IMR-90 (cell line): ENCODE results near the gene FMN2. TPM values are rescaled to one million over a fixed set of nuclear protein-coding genes. Genes with fewer than 3 reads are reported as not detected.

Experiments
- ATAC-seq: fragments of 200-7000 bp; cut with Tn5 transposase; 2 replicates; pipeline ENCODE4 v1.9.1; 2020; ENCODE audit warnings: low read depth, mild to moderate bottlenecking, moderate library complexity
- BruUV-seq: library from RNA; stranded (reverse); fragments of 400-500 nt; replicated peaks from 2 replicates; lab custom pipeline; 2021; lab: Mats Ljungman, UMichigan
- CTCF ChIA-PET: fragments of 300-600 bp; formaldehyde crosslinking; extraction: SDS; loops from one replicate; lab custom pipeline; 2021; ENCODE audit warnings: antibody characterized with exemption; lab: Yijun Ruan, JAX
- POLR2A ChIA-PET: fragments of 300-600 bp; sonication (Branson Sonifier 250); formaldehyde crosslinking; loops from one replicate; lab custom pipeline; 2022; ENCODE audit warnings: antibody characterized with exemption; ENCODE audit not compliant: unreplicated experiment; lab: Charles Lee
- DNase-seq: peaks from one replicate; pipeline ENCODE4 v3.0.0; 2013
- H2AFZ ChIP-seq: replicated peaks from 2 replicates; pipeline ENCODE3; 2013; ENCODE audit warnings: low read length, mild to moderate bottlenecking; ENCODE audit not compliant: poor library complexity
- H2AK5ac ChIP-seq: 2 replicates; pipeline ENCODE4 v1.6.1; 2013; ENCODE audit warnings: low read depth, low read length, inconsistent platforms
- H2AK9ac ChIP-seq: replicated peaks from 2 replicates; pipeline ENCODE3; 2013; ENCODE audit warnings: mild to moderate bottlenecking, low read depth, low read length, moderate library complexity; ENCODE audit not compliant: poor library complexity
- H2BK120ac ChIP-seq: 2 replicates; pipeline ENCODE4 v1.6.1; 2013; ENCODE audit warnings: low read depth, low read length, inconsistent platforms
- H2BK15ac ChIP-seq: 3 replicates; pipeline ENCODE4 v1.6.1; 2013; ENCODE audit warnings: low read depth, low read length, inconsistent platforms
- H2BK20ac ChIP-seq: 2 replicates; pipeline ENCODE4 v1.6.1; 2013; ENCODE audit warnings: low read depth, mild to moderate bottlenecking, inconsistent platforms, low read length, moderate library complexity
- H2BK5ac ChIP-seq: 2 replicates; pipeline ENCODE4 v1.6.1; 2013; ENCODE audit warnings: mild to moderate bottlenecking, low read depth, low read length, inconsistent platforms; ENCODE audit not compliant: poor library complexity, severe bottlenecking
- H3K14ac ChIP-seq: replicated peaks from 2 replicates; pipeline ENCODE4 v1.6.1; 2013; ENCODE audit warnings: low read depth, low read length, inconsistent platforms
- H3K18ac ChIP-seq: 2 replicates; pipeline ENCODE4 v1.6.1; 2013; ENCODE audit warnings: low read depth, low read length, control low read depth
- H3K23ac ChIP-seq: 2 replicates; pipeline ENCODE4 v1.6.1; 2013; ENCODE audit warnings: low read depth, low read length, inconsistent platforms
- H3K27ac ChIP-seq: 2 replicates; pipeline ENCODE4 v1.5.1; 2013; ENCODE audit warnings: mild to moderate bottlenecking, control low read depth, low read length; ENCODE audit not compliant: insufficient read depth
- H3K27me3 ChIP-seq: 2 replicates; pipeline ENCODE4 v1.6.1; 2013; ENCODE audit warnings: low read length; ENCODE audit not compliant: control insufficient read depth, insufficient read depth
- H3K36me3 ChIP-seq: 2 replicates; pipeline ENCODE4 v1.6.1; 2013; ENCODE audit warnings: low read length, mixed read lengths; ENCODE audit not compliant: control insufficient read depth, insufficient read depth
- H3K4ac ChIP-seq: 2 replicates; pipeline ENCODE4 v1.6.1; 2013; ENCODE audit warnings: low read depth, low read length, inconsistent platforms
- H3K4me1 ChIP-seq: 2 replicates; pipeline ENCODE4 v1.6.1; 2013; ENCODE audit warnings: low read length, mixed read lengths; ENCODE audit not compliant: control insufficient read depth, insufficient read depth
- H3K4me2 ChIP-seq: 2 replicates; pipeline ENCODE4 v1.6.1; 2013; ENCODE audit warnings: low read depth, mild to moderate bottlenecking, control low read depth, low read length, moderate library complexity
- H3K4me3 ChIP-seq: 2 replicates; pipeline ENCODE4 v1.5.1; 2013; ENCODE audit warnings: low read depth, mild to moderate bottlenecking, control low read depth, low read length, moderate library complexity; ENCODE audit not compliant: insufficient read depth
- H3K56ac ChIP-seq: 2 replicates; pipeline ENCODE4 v1.6.1; 2013; ENCODE audit warnings: low read length, inconsistent platforms; ENCODE audit not compliant: insufficient read depth; ENCODE audit errors: extremely low read depth
- H3K79me1 ChIP-seq, 2 experiments: 2 replicates each; pipeline ENCODE4 v1.6.1; 2013; ENCODE audit warnings: low read length in 2 of 2, inconsistent platforms in 1 of 2, low read depth in 1 of 2
- H3K9ac ChIP-seq: 2 replicates; pipeline ENCODE4 v1.6.1; 2013; ENCODE audit warnings: low read depth, low read length, control low read depth
- H3K9me1 ChIP-seq: 2 replicates; pipeline ENCODE4 v1.6.1; 2013; ENCODE audit warnings: low read length, inconsistent platforms; ENCODE audit not compliant: insufficient read depth
- H3K9me3 ChIP-seq: 2 replicates; pipeline ENCODE4 v1.6.1; 2013; ENCODE audit warnings: low read length; ENCODE audit not compliant: control insufficient read depth, insufficient read depth
- H4K20me1 ChIP-seq: 2 replicates; pipeline ENCODE4 v1.6.1; 2013; ENCODE audit warnings: low read length, inconsistent platforms; ENCODE audit not compliant: insufficient read depth
- H4K5ac ChIP-seq: 2 replicates; pipeline ENCODE4 v1.6.1; 2013; ENCODE audit warnings: mild to moderate bottlenecking, low read depth, low read length, control low read depth
- H4K8ac ChIP-seq, 2 experiments: 2 replicates each; pipeline ENCODE4 v1.6.1; 2013; ENCODE audit warnings: low read depth in 2 of 2, low read length in 2 of 2, control low read depth in 1 of 2, inconsistent platforms in 1 of 2
- H4K91ac ChIP-seq: 2 replicates; pipeline ENCODE4 v1.6.1; 2013; ENCODE audit warnings: low read depth, low read length, inconsistent platforms; ENCODE audit not compliant: insufficient read depth
- BHLHE40 ChIP-seq: fragments of 150-350 bp; IDR thresholded peaks from 2 replicates; pipeline ENCODE4 v1.6.1; 2016; ENCODE audit warnings: mild to moderate bottlenecking, low read depth, low read length
- FOS ChIP-seq: fragments of 150-350 bp; IDR thresholded peaks from 2 replicates; pipeline ENCODE4 v1.6.1; 2016; ENCODE audit warnings: low read depth, low read length
- NFE2L2 ChIP-seq: fragments of 150-350 bp; IDR thresholded peaks from 2 replicates; pipeline ENCODE4 v1.6.1; 2016; ENCODE audit warnings: low read depth, mild to moderate bottlenecking, low read length
- SMC3 ChIP-seq: fragments of 150-350 bp; IDR thresholded peaks from 2 replicates; pipeline ENCODE4 v1.6.1; 2016; ENCODE audit warnings: low read depth, mild to moderate bottlenecking, antibody characterized with exemption, low read length, moderate library complexity
- whole genome bisulfite sequencing, 2 experiments: methylation state at CpG; one replicate each; pipeline versions ENCODE4 v1.1.5 to v1.1.7; 2013; ENCODE audit warnings: missing lambda C conversion rate in 2 of 2; ENCODE audit not compliant: insufficient read length in 1 of 2; ENCODE audit errors: extremely low coverage in 2 of 2; 5-methylcytosine and 5-hydroxymethylcytosine counted together
- dilution Hi-C: fragments of 300-500 bp; cut with HindIII; formaldehyde crosslinking; loops from one replicate; pipeline ENCODE4 v1.14.3; 2018; ENCODE audit warnings: low sequenced_read_pairs; ENCODE audit not compliant: unreplicated experiment
- in situ Hi-C: fragments of 300-500 bp; cut with MboI; formaldehyde crosslinking; loops from 3 replicates; pipeline ENCODE4 v1.14.3; 2019; ENCODE audit warnings: low sequenced_read_pairs, inconsistent platforms, mixed read lengths
- intact Hi-C: fragments of 100-400 bp; cut with micrococcal nuclease; formaldehyde crosslinking; loops from 2 replicates; pipeline ENCODE4 v1.10.0; 2022
- polyA plus RNA-seq, 3 experiments: library from polyadenylated mRNA; depleted of rRNA; stranded (reverse); fragments of >200 nt; gene quantifications; 2 replicates each; pipeline ENCODE4 v1.2.3, GENCODE V29; 2012; ENCODE audit warnings: low replicate concordance in 1 of 3
- total RNA-seq: library from RNA; depleted of rRNA; stranded (reverse); fragments of >200 nt; gene quantifications from 2 replicates; pipeline ENCODE4 v1.2.3, GENCODE V29; 2012
- TF ChIP-seq, protein P1 (sequence below): conservative IDR thresholded peaks from 2 replicates; pipeline ENCODE4 v1.5.1; 2012; ENCODE audit warnings: mild to moderate bottlenecking, low read depth, low read length, improper control_type of control experiment

The FMN2 gene
- total and polyA plus RNA-seq, 2 of the 4 experiments (the other 2 are of a cell fraction), result 29.0 to 35.8 TPM

DNA sequence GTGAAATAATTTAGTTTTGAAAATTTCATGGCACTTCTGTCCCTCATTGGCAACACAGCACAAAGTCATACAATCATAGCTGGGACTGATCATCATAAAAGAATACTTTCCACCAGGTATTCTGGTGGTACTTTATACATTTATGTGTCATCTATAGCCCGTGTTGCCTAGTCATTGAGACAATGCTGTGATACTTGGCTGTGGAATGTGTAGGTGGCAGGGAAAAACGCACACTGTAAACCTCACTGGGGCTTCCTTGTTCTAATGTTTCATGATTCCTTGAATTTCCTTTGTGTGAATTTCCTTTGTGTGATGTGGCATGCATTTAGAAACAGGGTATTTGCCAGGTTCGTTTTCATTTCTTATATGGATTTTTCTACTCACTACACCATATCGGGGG is 118.3 kb downstream of the FMN2 start:
- Histone ChIP-seq H3K4ac (peak overlapping the region; percentile 72; the same call in 1 of the 2 replicates), H4K5ac (no peak overlapping the region; the same call in 1 of the 2 replicates), H2BK120ac (peak overlapping the region; percentile 82), H3K4me1 (peaks cover 16% of the 10 kb centered on the region), H3K9me1 (peaks cover 7% of the 10 kb centered on the region), H3K27ac (no peak overlapping the region), H3K18ac (peak overlapping the region; percentile 95; the same call in 1 of the 2 replicates), H3K79me1 (peaks cover 9 to 21% of the 10 kb centered on the region in 2 experiments; a peak in 3 of 4 replicates), H2BK5ac (peak overlapping the region; percentile 88), H4K91ac (peak overlapping the region; percentile 68; the same call in 1 of the 2 replicates), H2AK9ac (no peak overlapping the region), H2AK5ac (no peak overlapping the region), H3K9ac (no peak overlapping the region), H2BK15ac (0 out of 3 replicates have a peak overlapping the region, but pooled peaks have one; percentile 0), H3K14ac (peak overlapping the region; percentile 48; the same call in 1 of the 2 replicates), H2AFZ (no peak overlapping the region), H4K8ac (peak overlapping the region; percentile 61 to 77), H3K56ac (no peak overlapping the region), H3K27me3 (no peaks in the 10 kb centered on the region), H3K23ac (0 out of 2 replicates have a peak overlapping the region, but pooled peaks have one; percentile 33), H3K36me3 (peaks cover 8% of the 10 kb centered on the region), H4K20me1 (no peaks in the 10 kb centered on the region), H3K4me2 (peak overlapping the region; percentile 3; the same call in 1 of the 2 replicates), H3K9me3 (no peaks in the 10 kb centered on the region), H2BK20ac (peak overlapping the region; percentile 83), H3K4me3 (no peak overlapping the region)
- WGBS, 2 experiments, result no CpG with 5 or more reads among the region's 4 CpGs
- dilution Hi-C loops, result loop anchor here (25.0 kb wide), 1 partner anchor 502 kb away; no protein-coding TSS in a partner anchor
- intact Hi-C loops, result loop anchor here (5.0 kb wide), 1 partner anchor 72 kb away; no protein-coding TSS in a partner anchor
- BruUV-seq, result no TSS peak
- POLR2A ChIA-PET, result no interaction called here
- CTCF ChIA-PET, result no interaction called here
- ATAC-seq (no peak), DNase-seq (peak; percentile 71)
- in situ Hi-C loops, result no loop called here
- TF ChIP-seq FOS, result 0 out of 2 replicates have a peak, but pooled peaks have one; percentile 5
- TF ChIP-seq, protein P1, sequence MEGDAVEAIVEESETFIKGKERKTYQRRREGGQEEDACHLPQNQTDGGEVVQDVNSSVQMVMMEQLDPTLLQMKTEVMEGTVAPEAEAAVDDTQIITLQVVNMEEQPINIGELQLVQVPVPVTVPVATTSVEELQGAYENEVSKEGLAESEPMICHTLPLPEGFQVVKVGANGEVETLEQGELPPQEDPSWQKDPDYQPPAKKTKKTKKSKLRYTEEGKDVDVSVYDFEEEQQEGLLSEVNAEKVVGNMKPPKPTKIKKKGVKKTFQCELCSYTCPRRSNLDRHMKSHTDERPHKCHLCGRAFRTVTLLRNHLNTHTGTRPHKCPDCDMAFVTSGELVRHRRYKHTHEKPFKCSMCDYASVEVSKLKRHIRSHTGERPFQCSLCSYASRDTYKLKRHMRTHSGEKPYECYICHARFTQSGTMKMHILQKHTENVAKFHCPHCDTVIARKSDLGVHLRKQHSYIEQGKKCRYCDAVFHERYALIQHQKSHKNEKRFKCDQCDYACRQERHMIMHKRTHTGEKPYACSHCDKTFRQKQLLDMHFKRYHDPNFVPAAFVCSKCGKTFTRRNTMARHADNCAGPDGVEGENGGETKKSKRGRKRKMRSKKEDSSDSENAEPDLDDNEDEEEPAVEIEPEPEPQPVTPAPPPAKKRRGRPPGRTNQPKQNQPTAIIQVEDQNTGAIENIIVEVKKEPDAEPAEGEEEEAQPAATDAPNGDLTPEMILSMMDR, result no peak
- TF ChIP-seq SMC3, result no peak
- 0 out of 2 replicates have a peak, but pooled peaks have one; percentile 57 for TF ChIP-seq NFE2L2
- TF ChIP-seq BHLHE40, result peak; percentile 43; the same call in 1 of the 2 replicates
